NCI-H748 (cell line): ENCODE data around the gene C1orf159.
"Not testable (repeated sequence)": the region's sequence is repeated elsewhere in the genome, so short reads cannot be mapped to it uniquely, and the experiment has no call there.

Experiments
- DNase-seq: peaks from one replicate; lab custom pipeline; 2025; ENCODE audit not compliant: unreplicated experiment; lab: John Stamatoyannopoulos, UW

Gene C1orf159

DNA sequence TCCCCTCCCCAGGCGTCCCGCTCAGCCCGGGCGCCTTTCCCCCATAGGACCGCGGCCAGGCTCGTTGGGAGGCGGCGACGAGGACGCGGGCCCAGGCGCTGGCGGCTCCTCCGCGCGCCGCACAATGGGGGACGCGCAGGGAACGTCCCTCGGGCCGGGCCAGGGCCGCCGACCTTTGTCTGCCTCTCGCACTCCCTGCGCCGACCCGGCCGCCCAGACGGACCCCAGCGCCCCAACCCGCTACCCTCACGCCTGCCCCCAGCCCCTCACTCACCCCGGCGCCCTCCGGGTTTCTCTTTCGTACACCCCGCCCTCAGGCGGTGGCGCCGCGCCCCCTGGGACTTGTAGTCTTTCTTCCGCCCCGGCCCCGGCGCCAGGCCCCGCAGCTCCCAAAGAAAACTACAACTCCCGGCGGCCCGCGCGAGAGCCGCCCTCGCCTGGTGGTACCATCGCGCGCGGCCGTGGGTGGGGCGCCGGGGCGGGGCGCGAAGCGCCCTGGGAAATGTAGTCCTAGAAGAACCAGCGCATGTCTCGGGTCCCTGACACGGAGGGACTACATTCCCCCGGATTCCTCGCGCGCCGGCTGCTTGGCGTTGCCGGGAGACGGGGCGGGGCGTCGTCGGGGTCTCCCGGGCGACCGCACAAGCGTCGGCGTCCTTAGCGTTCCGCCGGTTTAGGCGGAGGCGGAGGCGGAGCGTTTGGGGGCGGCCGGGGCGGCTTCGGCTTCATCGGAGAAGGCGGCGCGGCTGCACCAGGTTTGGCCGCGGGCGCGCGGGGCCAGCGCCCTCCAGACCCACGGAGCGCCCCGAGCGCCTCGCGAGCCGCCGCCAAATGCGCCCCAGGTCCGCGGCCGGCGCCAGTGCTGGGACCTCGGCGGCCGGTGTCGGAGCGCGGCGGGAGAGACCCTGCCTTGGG, at the start of gene C1orf159:
TSS of gene C1orf159 (minus strand) at position 304 of the 915 bp plus-strand sequence. CDS start 24,546 bp downstream, outside the sequence.
- DNase-seq: peak; percentile 97

GRCh38 chr1:1165485-1165884, 49.6 kb upstream of the C1orf159 start:
- peak; percentile 33 for DNase-seq

DNA sequence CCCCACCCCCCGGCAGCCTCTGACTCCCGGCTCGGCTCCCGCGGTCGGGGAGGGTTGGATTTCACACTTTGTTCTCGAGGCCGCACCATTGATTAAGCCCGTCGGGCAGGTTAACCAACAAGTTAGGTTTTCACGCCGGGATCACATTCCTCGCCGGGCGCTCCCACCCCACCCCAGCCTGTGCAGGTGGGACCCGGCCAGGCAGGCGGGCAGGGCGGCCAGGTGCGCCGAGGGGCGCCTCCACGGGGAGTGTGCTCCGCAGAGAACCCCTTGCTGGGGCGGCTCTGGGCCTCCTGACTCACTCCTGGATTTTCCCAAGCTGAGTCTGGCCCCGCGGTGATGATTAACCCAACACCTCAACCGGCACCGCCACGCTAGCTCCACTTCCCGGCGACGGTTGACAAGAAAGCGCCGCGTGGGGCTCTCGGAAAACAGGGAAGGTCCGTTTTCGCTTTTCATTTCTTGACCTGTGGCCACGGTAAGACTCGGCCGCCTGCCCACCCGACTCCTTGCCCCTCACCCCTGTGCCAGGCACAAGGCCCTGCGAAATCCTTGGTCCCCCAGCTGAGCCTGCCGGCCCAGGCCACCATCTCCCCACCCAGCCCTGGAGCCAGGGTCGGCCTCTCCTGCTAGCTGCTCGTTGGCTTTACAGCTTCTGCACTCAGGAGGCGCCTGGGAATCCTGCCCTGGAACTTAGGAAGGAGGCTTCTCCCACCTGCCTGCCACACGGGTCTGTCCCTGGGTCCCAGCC, 49.0 kb upstream of the C1orf159 start:
- peak; percentile 32 for DNase-seq

GRCh38 chr1:1164361-1164700, 48.4 kb upstream of the C1orf159 start:
- no peak for DNase-seq

GRCh38 chr1:1163538-1164070, 47.7 kb upstream of the C1orf159 start:
- DNase-seq: no peak

- DNase-seq: peak; percentile 98
Observed at GRCh38 chr1:1162597-1163537, 47.0 kb upstream of the C1orf159 start.

DNA sequence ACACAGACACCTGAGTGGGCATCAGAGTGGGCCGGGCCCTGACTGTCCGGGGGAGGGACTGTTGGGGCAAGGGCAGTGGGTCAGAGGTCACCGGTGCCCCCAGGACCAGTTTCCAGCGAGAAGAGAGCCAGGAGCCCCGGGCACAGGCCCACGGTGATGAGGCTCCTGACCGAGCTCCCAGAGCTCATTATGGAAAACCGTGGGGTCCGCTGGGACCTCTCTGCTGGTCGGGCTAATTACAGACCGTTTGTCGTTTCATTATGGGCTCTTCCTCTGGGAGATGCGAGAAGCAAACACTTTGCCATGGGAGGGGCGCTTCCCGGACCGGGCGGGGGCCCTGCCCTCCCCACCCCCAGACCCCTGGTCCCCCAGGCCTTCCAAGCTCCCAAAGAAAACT, 45.8 kb upstream of the C1orf159 start:
- DNase-seq: peak; percentile 48

GRCh38 chr1:1161078-1161682, 45.3 kb upstream of the C1orf159 start:
- DNase-seq: no peak

GRCh38 chr1:1160281-1160930, 44.5 kb upstream of the C1orf159 start:
- DNase-seq: no peak

DNA sequence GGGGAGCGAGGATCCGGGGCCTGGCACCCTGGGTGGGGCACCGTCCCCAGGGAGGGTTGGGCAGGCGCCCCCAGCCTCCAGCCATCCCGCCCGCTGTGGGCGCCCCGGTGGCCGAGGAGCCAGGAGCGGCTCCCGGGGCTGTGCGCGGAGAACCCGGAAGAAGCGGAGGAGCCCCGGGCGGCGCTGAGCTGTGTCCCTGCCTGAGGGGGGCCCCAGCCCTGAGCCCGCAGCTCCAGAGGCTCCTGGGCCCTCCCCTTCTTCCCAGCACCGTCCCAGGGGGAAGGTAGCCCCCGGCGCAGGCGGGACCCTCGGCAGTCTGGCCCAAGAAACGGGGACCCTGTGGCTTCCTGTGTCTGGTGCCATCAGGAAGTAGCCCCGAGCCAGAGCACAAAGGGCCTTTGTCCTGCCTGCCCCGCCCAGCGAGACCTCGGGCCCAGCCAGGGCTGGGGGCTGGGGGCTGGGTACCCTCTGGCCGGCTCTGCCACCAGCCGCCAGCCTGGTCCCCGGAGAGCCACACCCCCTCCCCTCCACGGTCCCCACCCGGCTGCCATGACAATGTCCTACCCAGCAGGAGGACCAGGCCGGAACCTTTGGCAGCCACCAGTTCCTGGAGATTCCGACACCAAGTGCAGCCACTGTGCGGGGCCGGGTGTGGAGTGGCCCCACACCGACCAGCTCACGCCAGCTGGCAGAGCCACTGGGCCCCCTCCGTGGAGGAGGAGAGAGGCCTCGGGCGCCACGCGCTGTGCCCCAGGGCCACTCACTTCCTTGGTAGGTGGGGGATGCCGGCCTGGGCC, 42.2 kb upstream of the C1orf159 start:
- DNase-seq: peak; percentile 45

DNA sequence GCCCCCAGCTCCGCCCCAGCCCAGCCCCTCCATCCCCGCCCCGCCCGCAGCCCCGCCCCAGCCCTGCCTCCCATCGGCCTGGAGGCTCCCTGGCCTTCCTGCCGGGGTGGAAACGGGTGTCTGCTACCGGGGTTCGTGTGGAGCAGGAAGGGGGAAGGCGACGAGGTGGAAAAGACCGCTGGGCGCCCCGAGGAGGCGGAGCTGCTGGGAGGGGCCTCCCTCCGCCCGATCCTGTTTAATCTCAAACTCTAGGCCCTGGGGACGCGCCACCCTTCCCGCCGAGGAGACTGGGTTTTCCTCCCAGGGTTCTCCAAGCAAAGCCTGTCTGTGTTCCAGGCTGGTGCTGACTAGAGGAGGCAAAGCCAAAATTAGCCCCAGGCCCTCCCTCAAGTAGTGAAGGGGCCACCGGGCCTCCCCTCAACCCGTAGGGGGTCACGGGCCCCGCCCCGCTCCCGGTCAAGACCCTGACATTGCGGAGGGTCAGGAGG, 41.6 kb upstream of the C1orf159 start:
- no peak for DNase-seq

DNA sequence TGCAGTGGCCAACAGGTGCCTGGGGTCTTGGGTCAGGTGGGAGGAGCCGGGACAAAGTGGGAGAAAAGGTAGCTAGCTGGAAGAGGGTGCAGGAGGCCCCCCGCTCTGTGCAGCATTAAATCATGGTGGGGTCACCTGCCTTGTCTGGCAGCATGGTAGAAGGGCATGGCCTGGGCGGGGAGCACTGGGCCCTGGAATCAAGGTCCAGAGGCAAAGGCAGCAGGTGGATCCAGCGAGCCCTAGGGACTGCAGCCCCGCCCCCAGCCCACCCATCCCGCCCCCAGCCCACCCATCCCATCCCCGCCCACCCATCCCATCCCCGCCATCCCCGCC, 41.1 kb upstream of the C1orf159 start:
- DNase-seq: no peak

GRCh38 chr1:1156140-1157032, 40.5 kb upstream of the C1orf159 start:
- no peak for DNase-seq

DNA sequence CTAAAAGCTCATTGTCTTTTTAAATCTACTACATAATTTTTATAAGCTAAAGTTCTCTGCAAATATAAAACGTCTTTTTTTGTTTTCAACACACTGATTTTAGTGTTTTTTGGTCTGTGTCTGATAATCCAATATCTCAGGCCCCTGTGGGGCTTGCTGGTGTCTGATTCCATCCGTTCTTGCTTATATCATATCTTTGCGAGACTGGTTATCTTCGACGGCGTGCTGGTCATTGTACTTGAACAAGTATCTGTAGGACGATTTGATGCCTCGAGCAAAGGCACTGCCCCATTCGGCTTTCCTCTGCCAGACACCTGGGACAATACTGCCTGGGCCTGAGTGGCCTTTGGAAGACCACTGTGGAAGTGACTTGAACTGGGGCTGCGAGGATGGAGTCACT, 39.4 kb upstream of the C1orf159 start:
- no peak for DNase-seq

- DNase-seq: no peak
Observed at GRCh38 chr1:1153874-1154273, 38.0 kb upstream of the C1orf159 start.

DNA sequence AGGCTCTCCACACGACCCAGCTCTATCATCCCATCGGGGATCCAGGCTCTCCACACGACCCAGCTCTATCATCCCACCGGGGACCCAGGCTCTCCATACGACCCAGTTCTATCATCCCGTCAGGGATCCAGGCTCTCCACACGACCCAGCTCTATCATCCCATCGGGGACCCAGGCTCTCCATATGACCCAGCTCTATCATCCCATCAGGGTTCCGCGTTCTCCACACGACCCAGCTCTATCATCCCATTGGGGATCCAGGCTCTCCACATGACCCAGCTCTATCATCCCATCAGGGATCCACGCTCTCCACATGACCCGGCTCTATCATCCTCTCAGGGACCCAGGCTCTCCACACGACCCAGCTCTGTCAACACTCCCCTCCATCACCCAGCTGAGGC, 37.3 kb upstream of the C1orf159 start:
- DNase-seq: not testable (repeated sequence)

- DNase-seq: not testable (repeated sequence)
Observed at GRCh38 chr1:1152431-1152830, 36.5 kb upstream of the C1orf159 start.

- no peak for DNase-seq
Observed at GRCh38 chr1:1151306-1151705, 35.4 kb upstream of the C1orf159 start.
